ENCODE measurements around the gene SP6.

DNA sequence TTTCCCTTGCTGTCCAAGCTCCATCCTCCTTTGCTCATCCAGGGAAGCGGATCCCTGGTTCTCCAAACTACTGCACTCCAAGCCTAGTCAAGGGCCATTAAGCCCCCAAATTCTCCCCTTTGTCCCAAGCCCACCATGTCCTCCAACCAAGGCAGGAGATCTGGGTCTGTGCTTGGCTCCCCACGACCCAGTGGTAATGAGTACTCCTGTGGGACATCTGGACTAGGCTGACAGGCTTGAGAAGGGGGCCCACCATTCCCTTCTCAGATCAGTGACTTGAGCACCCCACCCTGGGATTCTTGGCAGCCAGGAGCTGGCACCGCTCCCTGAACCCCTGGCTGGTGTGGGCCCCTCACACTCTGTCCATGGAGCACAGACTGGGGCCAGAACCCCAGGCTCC is 46.5 kb downstream of the SP6 start:
- no peak for TF ChIP-seq CTCF (IDR thresholded peaks at IDR 0.05; ENCODE audit: low read depth, low read length)
- no peak for TF ChIP-seq EZH2phosphoT487 (IDR thresholded peaks at IDR 0.05; ENCODE audit: low read depth)

All from OCI-LY3 (cell line).